Fibroblast of peridontal ligament (primary cell): ENCODE results near the gene STK4.
"Not testable (repeated sequence)": the region's sequence is repeated elsewhere in the genome, so short reads cannot be mapped to it uniquely, and the experiment has no call there.

Experiments
- DNase-seq: peaks from one replicate; pipeline ENCODE4 v3.0.0-alpha.2; 2010; ENCODE audit errors: extremely low read depth

STK4 gene

GRCh38 chr20:45053430-45054351 lies 87.4 kb downstream of the STK4 start:
- peak; percentile 53 for DNase-seq

GRCh38 chr20:45055056-45055455 lies 88.7 kb downstream of the STK4 start:
- DNase-seq = peak; percentile 86

GRCh38 chr20:45056473-45057173 lies 90.3 kb downstream of the STK4 start:
- no peak for DNase-seq

- no peak for DNase-seq
Measured at GRCh38 chr20:45058168-45058850, 92.0 kb downstream of the STK4 start.

- DNase-seq = peak; percentile 66
Measured at GRCh38 chr20:45059022-45059728, 92.9 kb downstream of the STK4 start.

- DNase-seq = no peak
Measured at GRCh38 chr20:45060294-45060693, 94.0 kb downstream of the STK4 start.

GRCh38 chr20:45061244-45061643 lies 94.9 kb downstream of the STK4 start:
- peak; percentile 95 for DNase-seq

GRCh38 chr20:45063107-45063506 lies 96.8 kb downstream of the STK4 start:
- not testable (repeated sequence) for DNase-seq

GRCh38 chr20:45064812-45065211 lies 98.5 kb downstream of the STK4 start:
- DNase-seq = peak; percentile 59

- peak; percentile 58 for DNase-seq
Measured at GRCh38 chr20:45066372-45066771, 100.1 kb downstream of the STK4 start.

GRCh38 chr20:45067087-45067486 lies 100.8 kb downstream of the STK4 start:
- no peak for DNase-seq

GRCh38 chr20:45067558-45067957 lies 101.2 kb downstream of the STK4 start:
- no peak for DNase-seq

GRCh38 chr20:45069261-45069660 lies 102.9 kb downstream of the STK4 start:
- DNase-seq = no peak

GRCh38 chr20:45070932-45071632 lies 104.8 kb downstream of the STK4 start:
- no peak for DNase-seq

GRCh38 chr20:45072066-45072465 lies 105.8 kb downstream of the STK4 start:
- no peak for DNase-seq

- no peak for DNase-seq
Measured at GRCh38 chr20:45073221-45073620, 106.9 kb downstream of the STK4 start.

- no peak for DNase-seq
Measured at GRCh38 chr20:45077559-45077958, 111.2 kb downstream of the STK4 start.

- DNase-seq = peak; percentile 87
Measured at GRCh38 chr20:45080867-45081624, 114.7 kb downstream of the STK4 start.

GRCh38 chr20:45082468-45082867 lies 116.2 kb downstream of the STK4 start:
- no peak for DNase-seq

GRCh38 chr20:45083127-45083526 lies 116.8 kb downstream of the STK4 start:
- DNase-seq = no peak
